Occipital lobe (tissue), 2 donors: Measurements from ENCODE around the gene BAG1. TPM values are rescaled to one million over a fixed set of nuclear protein-coding genes. Genes with fewer than 3 reads are reported as not detected.

ENCODE experiments used
- DNase-seq: peaks from one replicate; lab custom pipeline; 2025; lab: John Stamatoyannopoulos, UW
- total RNA-seq: library from RNA; depleted of rRNA; stranded (reverse); fragments of >200 nt; gene quantifications from one replicate; pipeline ENCODE4 v1.2.3, GENCODE V29; 2014

The BAG1 gene
- total RNA-seq, 1 donor from 2014 or later, result 26.7 TPM

DNA sequence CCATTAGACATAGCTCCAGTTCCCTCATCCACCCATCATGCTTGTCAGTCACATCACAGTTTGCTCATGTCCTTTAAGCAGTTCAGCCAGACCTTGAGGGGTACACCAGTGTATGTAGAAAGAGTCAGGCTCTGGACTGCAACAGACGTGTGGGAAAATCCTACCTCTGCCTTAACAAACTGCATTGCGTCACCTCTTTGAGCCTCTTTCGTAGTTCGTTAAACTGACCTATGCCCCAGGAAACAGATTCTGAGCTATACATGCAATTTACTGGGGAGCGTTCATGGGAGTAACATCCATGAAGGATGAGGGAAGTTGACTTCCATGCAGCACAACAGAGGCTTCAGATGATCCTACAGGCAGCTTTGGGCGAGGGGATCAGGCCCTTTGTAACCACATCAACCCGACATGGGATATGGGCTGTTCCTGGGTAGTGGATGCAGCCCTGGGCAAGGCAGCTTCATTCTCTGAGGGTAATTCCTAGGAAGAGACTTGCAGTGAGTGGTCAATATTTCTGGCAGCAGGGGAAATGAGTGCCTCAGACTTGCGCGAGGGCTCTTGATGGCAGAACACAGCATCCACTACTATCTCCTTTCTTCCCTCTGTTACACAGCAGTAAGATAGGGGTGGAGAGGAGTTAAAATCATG is 20.2 kb downstream of the BAG1 start:
- DNase-seq, result no peak

DNA sequence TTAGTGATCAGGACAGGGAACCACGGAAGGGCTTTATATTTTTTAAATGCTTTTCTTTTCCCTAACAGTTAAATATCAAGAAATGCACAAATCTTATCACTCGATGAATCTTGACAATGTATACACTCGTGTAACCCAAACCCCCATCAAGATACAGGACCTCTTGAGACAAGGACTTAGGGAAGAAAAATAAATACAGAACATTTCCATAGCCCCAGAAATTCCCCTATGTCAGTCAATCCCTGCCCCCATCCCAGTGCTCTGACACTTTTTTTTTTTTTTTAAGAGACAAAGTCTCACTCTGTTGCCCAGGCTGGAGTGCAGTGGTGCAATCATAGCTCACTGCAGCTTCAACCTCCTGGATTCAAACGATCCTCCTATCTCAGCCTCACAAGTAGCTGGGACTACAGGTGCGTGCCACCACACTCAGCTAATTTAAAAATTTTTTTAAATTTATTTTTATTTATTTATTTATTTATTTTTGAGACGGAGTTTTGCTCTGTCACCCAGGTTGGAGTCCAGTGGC is 21.8 kb downstream of the BAG1 start:
- no peak for DNase-seq

DNA sequence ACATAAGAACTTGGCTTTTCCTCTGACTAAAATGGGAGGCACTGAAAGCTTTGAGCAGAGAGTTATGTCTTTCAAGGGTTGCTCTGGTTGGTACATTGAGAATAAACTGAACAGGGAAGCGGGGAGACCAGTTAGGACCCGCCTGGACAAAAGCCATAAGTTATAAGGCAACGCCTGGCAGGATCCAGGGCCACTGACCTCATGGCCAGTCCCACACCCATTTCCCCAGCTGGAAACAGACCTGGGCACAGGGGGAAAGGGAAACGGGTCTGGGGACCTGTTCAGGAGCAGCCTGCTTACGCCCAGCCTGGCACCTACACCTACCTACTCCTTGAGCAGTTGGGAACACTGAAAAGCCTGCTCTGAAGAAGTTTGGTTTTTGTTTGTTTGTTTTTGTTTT is 23.2 kb downstream of the BAG1 start:
- DNase-seq, result no peak

DNA sequence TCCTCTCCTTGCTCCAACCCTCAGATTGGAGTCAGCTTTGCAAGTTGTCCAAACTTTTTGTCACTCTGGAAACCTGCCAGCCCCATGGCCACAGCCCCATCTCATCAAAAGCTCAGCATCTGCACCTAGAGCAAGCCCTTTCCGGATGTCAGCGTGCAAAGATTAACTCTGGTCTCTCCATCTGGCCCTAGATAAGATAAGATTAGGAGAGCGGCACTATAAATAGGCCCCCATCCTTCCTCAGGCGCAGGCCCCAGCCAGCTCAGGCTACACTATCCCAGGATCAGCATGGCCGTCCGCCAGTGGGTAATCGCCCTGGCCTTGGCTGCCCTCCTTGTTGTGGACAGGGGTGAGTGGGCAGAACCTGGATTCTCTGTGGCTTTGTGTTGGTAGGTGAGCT is 24.6 kb downstream of the BAG1 start, which contains the start of gene SPINK4:
Gene SPINK4 (plus strand): TSS at position 247 of the 400 bp plus-strand sequence. CDS start 42 bp downstream, at position 289.
- no peak for DNase-seq

DNA sequence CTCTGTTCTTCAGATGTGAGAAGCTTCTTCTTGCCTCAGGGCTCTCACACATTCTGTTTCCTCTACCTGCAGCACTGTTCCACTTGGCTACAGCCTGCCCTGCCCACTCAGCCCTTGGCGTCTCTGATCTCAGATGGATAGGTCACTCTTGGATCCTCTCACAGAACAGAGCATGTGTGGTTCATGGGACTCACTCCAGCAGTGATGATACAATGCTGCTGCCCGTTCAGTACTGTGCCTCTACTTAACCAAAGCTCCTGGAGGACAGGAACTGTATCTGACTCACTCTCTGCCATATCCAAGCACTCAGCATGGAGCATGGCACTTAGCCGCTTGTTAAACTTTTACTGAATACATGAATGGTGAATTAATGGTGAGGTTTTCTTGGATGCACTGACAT is 27.9 kb downstream of the BAG1 start:
- no peak for DNase-seq

DNA sequence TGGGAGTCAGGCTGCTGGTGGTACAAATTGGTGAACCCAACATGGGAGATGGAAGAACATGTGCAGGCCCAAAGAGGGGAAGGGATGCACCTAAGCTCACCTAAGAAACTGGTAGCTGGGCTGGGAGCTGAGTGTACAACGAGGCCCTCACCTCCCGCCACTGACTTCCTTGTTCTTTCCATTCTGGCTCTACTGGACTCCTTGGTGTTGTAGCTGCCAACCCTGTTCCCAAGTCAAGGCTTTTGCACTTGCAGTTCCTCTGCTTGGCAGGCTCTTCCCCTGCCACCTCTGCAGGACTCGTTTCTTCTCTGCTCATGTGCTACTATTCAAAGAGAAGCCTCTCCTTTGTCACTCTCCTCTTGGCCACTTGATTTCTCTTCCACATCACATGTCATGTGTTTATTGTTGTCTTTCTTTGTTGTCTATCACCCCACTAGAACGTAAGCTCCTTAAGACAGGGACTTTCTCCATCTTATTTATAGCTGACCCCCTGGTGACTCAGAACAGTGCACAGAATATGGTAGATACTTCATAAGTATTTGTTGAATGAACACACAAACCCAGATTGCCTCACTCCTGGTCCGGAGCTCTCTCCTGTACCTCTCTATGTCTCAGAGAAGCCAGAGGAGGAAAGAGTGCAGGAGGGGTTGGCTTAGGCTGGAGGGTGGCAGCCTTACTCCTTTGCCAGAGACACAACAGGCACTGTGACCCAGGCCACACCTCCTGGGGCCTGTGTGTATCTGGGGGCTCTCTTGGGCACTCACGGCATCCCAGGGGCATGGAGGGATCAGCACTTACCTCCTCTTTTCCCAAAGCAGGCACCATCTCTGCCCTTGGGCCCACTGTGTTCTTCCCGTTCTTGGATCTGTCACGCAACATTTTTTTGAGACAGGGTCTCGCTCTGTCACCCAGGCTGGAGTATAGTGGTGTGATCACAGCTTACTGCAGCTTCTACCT is 29.7 kb downstream of the BAG1 start:
- no peak for DNase-seq

DNA sequence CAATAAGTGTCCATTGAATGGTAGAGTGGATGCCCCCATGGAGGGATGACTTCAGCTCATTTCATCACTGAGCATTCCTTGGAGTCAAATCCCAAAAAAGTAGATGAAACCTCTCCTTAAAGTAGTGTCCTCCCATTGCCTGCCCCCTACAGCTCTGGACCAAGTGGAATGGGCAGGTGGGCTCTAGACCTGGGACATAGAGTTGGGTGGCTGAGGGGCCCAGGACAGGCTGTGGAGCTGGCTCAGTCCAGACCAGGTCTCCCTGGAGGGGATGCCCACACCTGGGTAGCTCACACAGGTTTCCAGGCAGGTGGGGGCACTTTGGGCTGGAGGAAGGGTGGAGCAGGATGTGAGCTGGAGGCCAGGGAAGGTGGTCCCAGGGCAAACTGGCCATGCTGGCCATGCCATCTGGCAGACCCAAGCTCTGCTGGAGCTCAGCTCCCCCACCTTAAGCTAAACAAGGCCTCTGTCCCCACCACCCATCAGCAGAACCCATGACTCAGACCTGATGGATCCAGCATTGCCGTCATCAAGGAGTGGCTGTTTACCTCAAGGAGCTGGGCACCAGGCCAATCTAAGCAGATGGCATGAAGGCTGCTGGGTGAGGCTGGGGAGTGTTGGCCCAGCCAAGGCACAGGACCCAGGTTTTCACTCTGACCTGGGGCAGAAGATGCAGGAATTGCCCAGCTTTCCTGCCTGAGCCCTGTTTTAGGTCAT is 30.7 kb downstream of the BAG1 start:
- no peak for DNase-seq

DNA sequence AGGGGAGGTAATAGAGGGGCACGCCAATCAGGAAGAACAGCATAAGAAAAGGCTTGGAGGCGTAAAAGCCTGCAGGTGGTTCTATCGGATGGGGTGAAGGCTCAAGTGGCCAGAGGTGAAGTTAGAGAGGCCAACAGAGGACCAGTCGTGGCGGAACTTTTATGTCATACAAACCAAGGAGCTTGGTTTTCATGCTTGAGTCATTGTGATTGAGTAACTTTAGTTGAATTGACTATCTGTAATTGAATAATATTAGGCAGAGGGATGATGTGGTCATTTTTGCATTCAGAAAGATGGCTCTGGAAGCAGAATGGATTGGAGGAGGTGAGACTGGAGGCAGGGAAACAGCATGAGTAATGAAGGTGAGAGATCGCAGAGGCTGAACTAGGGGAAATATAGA is 31.7 kb downstream of the BAG1 start:
- no peak for DNase-seq

DNA sequence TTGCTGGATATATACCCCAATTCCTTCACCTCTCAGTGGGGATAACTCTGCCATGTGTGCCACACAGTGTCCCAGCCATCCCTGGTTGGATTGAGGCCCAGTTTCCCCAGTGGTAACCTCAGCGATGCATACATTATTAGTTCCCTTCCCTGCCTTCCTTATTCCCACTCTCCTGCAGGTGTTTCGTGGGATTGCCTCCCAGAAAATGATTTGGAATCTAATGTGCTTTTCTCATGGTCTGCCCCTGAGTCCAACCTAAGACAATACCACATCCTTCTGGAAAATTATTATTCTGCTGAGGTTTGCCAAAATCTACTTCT is 32.9 kb downstream of the BAG1 start:
- no peak for DNase-seq

DNA sequence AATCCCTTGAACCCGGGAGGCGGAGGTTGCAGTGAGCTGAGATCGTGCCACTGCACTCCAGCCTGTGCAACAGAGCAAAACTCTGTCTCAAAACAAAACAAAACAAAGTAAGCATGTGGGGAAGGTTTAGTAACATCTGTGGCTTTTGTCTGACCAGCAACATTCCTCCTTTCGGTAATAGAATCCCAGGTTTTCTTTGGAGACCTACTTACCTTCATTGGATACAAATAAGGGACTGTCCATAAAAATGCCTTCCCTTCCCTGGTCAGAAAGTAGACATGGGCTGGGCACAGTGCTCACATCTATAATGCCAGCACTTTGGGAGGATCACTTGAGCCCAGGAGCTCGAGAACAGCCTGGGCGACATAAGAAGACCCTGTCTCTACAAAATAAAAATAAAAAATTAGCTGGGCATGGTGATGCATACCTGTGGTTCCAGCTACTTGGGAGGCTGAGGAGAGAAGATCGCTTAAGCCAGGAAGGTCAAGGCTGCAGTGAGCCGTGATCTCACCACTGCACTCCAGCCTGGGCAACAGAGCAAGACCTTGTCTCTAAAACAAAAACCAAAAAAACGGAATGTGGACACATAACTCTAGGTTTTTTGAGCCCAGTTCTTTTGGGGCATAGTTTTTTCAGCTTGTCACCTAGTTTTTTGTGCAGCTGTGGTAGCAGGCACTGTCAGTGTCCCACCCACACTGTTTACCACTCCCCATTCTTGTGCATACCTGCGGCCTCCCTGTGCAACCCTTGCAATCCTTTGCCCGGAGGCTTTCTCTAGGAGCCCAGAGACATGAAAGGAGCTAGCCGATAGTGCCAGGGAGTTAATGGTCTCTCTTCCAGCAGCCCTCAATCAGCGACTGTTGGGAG is 33.5 kb downstream of the BAG1 start:
- DNase-seq, result no peak

DNA sequence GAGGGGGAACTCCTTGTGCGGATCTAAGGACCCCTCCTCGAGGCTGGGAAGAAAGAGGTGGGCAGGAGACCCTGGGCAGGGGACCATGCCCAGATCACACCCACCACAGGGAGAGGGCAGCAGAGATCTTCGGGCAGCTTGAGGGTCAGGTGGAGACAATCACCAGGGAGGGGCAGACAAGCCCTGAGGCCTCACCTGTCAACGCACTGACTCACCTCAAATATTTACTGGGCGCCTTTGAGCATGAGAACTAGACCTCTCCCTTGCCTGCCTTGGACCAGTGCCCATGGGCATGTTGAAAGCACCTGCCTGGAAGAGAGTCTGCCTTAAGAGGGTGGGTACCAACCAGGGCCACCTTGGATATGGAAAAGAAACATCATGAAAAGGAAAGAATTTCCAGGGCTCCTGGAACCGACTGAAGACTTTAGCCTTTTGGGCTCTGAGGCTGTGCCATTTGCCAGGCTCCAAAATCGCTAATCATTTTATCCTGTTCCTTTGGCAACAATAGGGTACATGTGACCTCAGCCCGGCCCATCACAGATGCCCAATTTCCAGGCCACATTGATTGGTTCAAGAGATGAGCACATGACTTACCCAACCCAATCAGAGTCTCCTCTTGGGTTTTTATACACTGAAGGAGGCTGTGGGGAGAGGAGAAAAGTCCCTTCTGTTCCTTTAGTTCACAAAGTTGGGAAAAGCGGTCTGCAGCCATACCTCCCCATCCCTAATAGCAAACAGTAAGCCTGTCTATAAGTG is 35.0 kb downstream of the BAG1 start:
- DNase-seq, result no peak

DNA sequence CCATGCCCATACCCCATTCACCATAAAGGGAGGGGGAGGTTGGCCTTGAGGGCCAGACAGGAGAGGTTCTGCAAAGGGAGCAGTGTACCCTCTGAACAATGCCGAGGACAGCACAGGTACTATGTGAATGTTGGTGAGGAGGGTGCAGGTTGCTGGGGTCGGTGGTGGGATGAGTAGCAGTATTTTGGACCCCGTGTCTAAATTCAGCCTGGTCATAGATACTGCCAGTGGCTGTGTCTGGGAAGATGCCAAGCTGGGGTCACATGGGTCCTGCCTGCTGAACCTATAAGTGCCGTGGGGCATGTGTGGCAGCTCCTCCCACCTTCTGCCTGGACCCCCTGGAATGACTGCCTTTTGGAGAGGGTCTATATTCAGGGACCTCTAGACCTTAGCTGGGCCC is 35.9 kb downstream of the BAG1 start:
- no peak for DNase-seq

DNA sequence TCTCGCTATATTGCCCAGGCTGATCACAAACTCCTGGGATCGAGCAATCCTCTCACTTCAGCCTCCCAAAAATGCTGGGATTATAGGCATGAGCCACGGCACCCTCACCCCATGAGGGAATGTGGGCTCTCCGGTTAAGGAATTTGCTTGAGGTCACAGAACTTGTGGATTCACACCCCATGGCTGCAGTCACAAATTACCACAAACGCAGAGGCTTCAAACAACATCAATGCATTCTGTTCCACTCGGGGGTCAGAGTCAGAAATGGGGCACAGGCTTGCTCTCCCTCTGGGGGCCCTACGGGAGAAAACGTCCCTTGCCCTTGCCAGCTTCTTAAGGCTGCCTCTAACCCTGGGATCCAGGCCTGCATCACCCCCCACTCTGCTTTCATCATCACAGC is 36.8 kb downstream of the BAG1 start:
- DNase-seq, result no peak

DNA sequence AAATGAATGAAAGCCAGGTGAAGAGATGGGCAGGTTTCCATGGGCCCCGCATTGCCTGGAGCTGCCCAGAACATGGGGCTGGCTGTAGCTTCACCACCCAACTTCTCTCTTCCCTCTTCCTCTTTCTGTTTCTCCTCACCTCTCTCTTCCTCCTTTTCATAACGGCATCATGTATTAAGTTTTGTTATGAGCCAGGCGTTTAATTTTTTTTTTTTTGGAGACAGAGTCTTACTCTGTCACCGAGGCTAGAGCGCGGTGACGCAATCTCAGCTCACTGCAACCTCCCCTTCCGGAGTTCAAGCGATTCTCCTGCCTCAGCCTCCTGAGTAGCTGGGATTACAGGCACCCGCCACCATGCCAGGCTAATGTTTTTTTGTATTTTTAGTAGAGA is 37.5 kb downstream of the BAG1 start:
- no peak for DNase-seq

DNA sequence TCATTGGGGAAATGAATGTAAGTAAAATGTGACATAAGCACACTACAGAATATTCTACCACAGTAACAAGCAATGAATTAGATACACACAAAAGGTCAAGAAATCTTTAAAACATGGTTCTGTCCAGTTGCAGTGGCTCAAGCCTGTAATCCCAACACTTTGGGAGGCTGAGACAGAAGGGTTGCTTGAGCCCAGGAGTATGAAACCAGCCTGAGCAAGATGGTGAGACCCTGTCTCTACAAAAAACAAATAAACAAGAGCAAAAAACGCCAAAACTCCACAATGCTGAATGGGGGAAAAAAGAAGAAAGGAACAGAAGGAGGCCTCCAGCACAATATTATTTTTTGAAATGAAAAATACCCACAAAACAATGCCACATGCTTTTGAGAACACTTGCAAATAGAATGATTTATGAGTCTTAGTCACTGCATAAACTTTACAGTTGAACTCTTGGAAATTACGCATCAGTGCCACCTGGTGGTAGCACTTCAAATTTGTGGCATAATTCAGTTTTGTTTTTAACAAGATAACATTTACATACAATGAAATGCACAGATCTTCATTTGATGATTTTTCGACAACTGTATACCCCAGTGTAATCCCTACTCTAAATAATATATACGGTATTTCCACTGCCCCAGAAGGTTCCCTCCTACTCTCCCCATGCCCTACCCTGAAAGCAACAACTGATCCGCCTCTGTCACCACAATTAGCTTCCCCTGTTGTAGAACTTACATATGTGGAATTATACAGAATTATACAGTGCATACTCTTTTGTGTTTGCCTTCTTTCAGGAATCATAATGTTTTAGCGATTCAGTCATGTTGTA is 39.0 kb downstream of the BAG1 start:
- peak; percentile 25 for DNase-seq

DNA sequence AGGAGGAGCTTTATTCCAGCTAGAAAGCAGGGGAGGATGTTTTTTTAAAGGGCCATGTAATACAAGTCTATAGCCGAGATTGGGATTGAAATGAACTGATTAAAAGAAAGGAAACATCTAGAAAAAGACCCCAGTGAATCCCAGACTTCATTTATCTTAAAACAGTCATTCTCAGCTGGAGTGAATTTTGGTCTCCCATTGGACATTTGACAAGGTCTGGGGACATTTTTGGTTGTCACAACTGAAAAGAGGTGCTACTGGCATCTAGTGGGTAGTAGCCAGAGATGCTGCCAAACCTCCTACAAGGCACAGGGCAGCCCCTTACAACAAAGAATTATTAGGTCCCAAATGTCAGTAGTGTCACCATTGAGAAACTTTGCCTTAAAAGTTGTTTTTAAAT is 40.8 kb downstream of the BAG1 start:
- DNase-seq, result no peak

DNA sequence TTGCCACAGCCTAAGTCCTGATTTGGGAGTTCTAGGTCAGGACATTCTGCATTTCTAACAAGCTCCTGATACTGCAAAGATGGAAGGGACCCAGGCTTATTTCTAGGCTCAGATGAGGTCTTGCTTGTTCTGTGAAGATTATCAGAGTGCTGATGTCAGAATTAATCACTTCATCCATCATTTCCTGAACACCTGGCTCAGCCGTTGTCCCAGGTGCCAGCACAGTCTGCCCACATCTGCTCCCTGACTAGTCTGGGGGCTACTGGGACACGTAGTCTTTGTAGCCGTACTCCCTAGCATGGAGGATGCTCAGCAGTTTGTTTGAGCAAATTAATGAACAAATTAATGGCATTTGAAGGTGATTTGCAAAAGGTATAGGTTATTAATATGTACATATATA is 42.5 kb downstream of the BAG1 start:
- no peak for DNase-seq

DNA sequence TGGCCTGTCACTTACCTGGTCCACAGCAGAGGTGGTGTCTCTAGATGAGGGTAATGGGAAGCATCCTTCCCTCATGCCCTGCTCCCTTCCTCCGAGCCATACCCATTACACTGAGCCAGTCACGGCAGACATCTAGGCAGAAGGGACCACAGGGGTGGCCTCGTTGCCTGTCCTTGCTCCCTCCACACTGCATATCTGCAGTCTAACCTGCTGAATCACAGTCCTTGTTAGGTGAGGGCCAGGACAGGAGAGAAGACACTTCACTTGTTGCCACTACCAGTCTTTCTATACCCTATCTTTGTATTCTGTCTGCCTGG is 43.0 kb downstream of the BAG1 start:
- DNase-seq, result no peak

DNA sequence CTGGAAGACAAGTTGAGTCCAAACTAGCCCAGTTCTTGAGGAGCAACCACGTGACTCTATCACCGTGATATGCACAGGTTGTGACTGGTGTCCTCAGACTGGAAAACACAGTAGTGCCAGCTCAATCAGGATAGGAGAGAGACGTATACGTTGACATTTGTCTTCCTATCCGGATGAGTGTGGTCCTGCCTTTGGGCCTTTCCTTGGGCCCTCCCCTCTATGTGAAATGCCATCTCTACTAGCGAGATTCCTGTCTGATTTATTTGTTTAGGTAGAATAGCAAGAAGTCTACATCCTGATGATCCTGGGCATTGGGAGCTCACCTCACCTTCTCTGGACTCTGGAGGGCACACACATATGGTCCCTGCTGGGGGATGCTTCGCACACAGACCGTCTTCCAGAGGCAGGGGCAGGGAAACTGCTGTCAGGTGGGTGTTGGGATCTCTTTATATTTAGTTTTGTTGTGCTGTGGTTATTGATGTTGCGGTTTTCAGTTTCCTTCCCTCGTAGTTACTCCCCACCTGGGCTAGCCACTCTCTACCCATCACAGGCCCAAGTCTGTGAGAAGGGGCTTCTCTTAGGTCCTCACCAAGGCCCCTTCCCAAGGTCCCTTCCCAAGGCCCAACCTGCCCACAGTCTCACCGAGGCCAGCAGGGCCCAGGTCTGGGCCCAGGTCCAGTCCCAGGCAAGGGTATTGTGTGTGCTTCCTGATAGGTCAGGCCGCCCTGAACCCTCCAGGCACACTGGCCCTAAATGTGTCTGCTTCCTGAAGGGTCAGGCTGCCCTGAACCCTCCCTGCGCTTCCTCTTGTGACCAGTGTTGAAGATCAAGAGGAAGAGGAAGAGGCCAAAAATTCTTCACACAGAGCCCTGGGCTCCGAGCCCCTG is 43.6 kb downstream of the BAG1 start:
- DNase-seq, result no peak
